ENCODE data around the gene MDM1.
A peak's percentile ranks its signal among the peaks of the same experiment; 100 is the strongest.

The MDM1 gene

GRCh38 chr12:68331869-68332727 lies at the start of gene MDM1:
Gene MDM1, minus strand, starts transcription at chr12:68332362. Its CDS starts 117 bp downstream, at chr12:68332245.
- peak; percentile 100 for DNase-seq

GRCh38 chr12:68381476-68382219 lies 49.5 kb upstream of the MDM1 start:
- no peak for DNase-seq

- no peak for DNase-seq
Observed at GRCh38 chr12:68378872-68379606, 46.9 kb upstream of the MDM1 start.

GRCh38 chr12:68377881-68378280 lies 45.7 kb upstream of the MDM1 start:
- no peak for DNase-seq

GRCh38 chr12:68376901-68377300 lies 44.7 kb upstream of the MDM1 start:
- no peak for DNase-seq

GRCh38 chr12:68375756-68376695 lies 43.9 kb upstream of the MDM1 start:
- DNase-seq = no peak

GRCh38 chr12:68374307-68374982 lies 42.3 kb upstream of the MDM1 start:
- DNase-seq = no peak

GRCh38 chr12:68370667-68371066 lies 38.5 kb upstream of the MDM1 start:
- no peak for DNase-seq

GRCh38 chr12:68370006-68370590 lies 37.9 kb upstream of the MDM1 start:
- no peak for DNase-seq

GRCh38 chr12:68368327-68368726 lies 36.2 kb upstream of the MDM1 start:
- no peak for DNase-seq

GRCh38 chr12:68367903-68368302 lies 35.7 kb upstream of the MDM1 start:
- no peak for DNase-seq

- no peak for DNase-seq
Observed at GRCh38 chr12:68367116-68367515, 35.0 kb upstream of the MDM1 start.

GRCh38 chr12:68364893-68365725 lies 32.9 kb upstream of the MDM1 start:
- peak; percentile 70 for DNase-seq

- DNase-seq = no peak
Observed at GRCh38 chr12:68364328-68364727, 32.2 kb upstream of the MDM1 start.

- no peak for DNase-seq
Observed at GRCh38 chr12:68361953-68362352, 29.8 kb upstream of the MDM1 start.

GRCh38 chr12:68359674-68360073 lies 27.5 kb upstream of the MDM1 start:
- DNase-seq = no peak

- DNase-seq = peak; percentile 62
Observed at GRCh38 chr12:68358532-68359485, 26.6 kb upstream of the MDM1 start.

GRCh38 chr12:68356986-68357385 lies 24.8 kb upstream of the MDM1 start:
- no peak for DNase-seq

- DNase-seq = no peak
Observed at GRCh38 chr12:68356060-68356695, 24.0 kb upstream of the MDM1 start.
